ENCODE measurements around the gene SNRNP25.

Gene SNRNP25

GRCh38 chr16:97822-98221 lies 44.2 kb downstream of the SNRNP25 start:
- DNase-seq = no peak
- intact Hi-C loops (cut with DNase I; ENCODE audit: low total_unique reads) = loop anchor here (2.0 kb wide), 1 partner anchor 33 kb away; no protein-coding TSS in a partner anchor

GRCh38 chr16:100989-101388 lies 47.4 kb downstream of the SNRNP25 start:
- Histone ChIP-seq H3K36me3 (peaks cover 0 to 23% (median 5%) of the 10 kb centered on the region in 3 donors), H3K27me3 (no peaks in the 10 kb centered on the region), H3K4me1 (peaks cover 0 to 88% (median 65%) of the 10 kb centered on the region in 4 donors), H3K27ac (peak overlapping the region; percentile 90 to 93), H3K4me3 (peak overlapping the region; percentile 37 to 41), H3K9me3 (no peaks in the 10 kb centered on the region)
- TF ChIP-seq CTCF (IDR thresholded peaks at IDR 0.05) = no peak
- intact Hi-C loops (cut with DNase I; ENCODE audit: low total_unique reads) = no loop called here
- DNase-seq = no peak

More at GRCh38 chr16:97822-98221, 44.2 kb downstream of the SNRNP25 start:
- no peak for TF ChIP-seq CTCF (IDR thresholded peaks at IDR 0.05)
- Histone ChIP-seq H3K4me3 (no peak overlapping the region), H3K9me3 (no peaks in the 10 kb centered on the region), H3K27me3 (no peaks in the 10 kb centered on the region), H3K27ac (peak overlapping the region in 1 of 2 donors; percentile 93), H3K4me1 (peaks cover 0 to 62% (median 51%) of the 10 kb centered on the region in 4 donors), H3K36me3 (peaks cover 0 to 43% (median 0%) of the 10 kb centered on the region in 3 donors)

GRCh38 chr16:101586-101985 lies 48.0 kb downstream of the SNRNP25 start:
- no peaks in the 10 kb centered on the region for H3K9me3 ChIP-seq
- H3K36me3 ChIP-seq = peaks cover 0 to 17% (median 5%) of the 10 kb centered on the region in 3 donors
- peak in 1 of 2 donors; percentile 72 for DNase-seq
- H3K4me1 ChIP-seq = peaks cover 0 to 87% (median 64%) of the 10 kb centered on the region in 4 donors
- peak overlapping the region; percentile 90 to 93 for H3K27ac ChIP-seq
- H3K27me3 ChIP-seq = no peaks in the 10 kb centered on the region
- peak overlapping the region; percentile 37 to 41 for H3K4me3 ChIP-seq
- intact Hi-C loops (cut with DNase I; ENCODE audit: low total_unique reads) = no loop called here
- no peak for TF ChIP-seq CTCF (IDR thresholded peaks at IDR 0.05)

GRCh38 chr16:102060-102855 lies 48.6 kb downstream of the SNRNP25 start:
- Histone ChIP-seq H3K27ac (peak overlapping the region; percentile 90 to 93), H3K4me1 (peaks cover 0 to 87% (median 59%) of the 10 kb centered on the region in 4 donors), H3K36me3 (peaks cover 0 to 17% (median 5%) of the 10 kb centered on the region in 3 donors), H3K27me3 (no peaks in the 10 kb centered on the region), H3K4me3 (peak overlapping the region; percentile 37 to 41), H3K9me3 (no peaks in the 10 kb centered on the region)
- peak; percentile 83 to 98 for DNase-seq
- intact Hi-C loops (cut with DNase I; ENCODE audit: low total_unique reads) = no loop called here
- TF ChIP-seq CTCF (IDR thresholded peaks at IDR 0.05) = peak in 1 of 2 experiments; percentile 6

GRCh38 chr16:104355-104754 lies 50.7 kb downstream of the SNRNP25 start:
- no peak for DNase-seq
- no peaks in the 10 kb centered on the region for H3K27me3 ChIP-seq
- intact Hi-C loops (cut with DNase I; ENCODE audit: low total_unique reads) = no loop called here

More at GRCh38 chr16:104355-104754, 50.7 kb downstream of the SNRNP25 start:
- Histone ChIP-seq H3K9me3 (no peaks in the 10 kb centered on the region), H3K4me1 (peaks cover 0 to 70% (median 43%) of the 10 kb centered on the region in 4 donors), H3K27ac (peak overlapping the region; percentile 90 to 93), H3K36me3 (peaks cover 0 to 12% (median 6%) of the 10 kb centered on the region in 3 donors), H3K4me3 (no peak overlapping the region)
- no peak for TF ChIP-seq CTCF (IDR thresholded peaks at IDR 0.05)

Measured in tibial artery (tissue), 4 donors.